Activated CD8-positive, alpha-beta T cell treated with anti-CD3 and anti-CD28 coated beads for 36 hours (primary cell): ENCODE measurements around the gene TNS1. TPM values are rescaled to one million over a fixed set of nuclear protein-coding genes. Genes with fewer than 3 reads are reported as not detected.

ENCODE experiments used
- ATAC-seq: fragments of 200-7000 bp; cut with Tn5 transposase; one replicate; pipeline ENCODE4 v1.10.0; 2021; ENCODE audit warnings: mild to moderate bottlenecking, moderate library complexity
- CTCF ChIA-PET: fragments of 350-600 bp; sonication (Branson Sonifier 250); formaldehyde crosslinking; loops from one replicate; lab custom pipeline; 2021; ENCODE audit warnings: antibody characterized with exemption; lab: Charles Lee
- POLR2A ChIA-PET: fragments of 350-600 bp; sonication (Branson Sonifier 250); formaldehyde crosslinking; loops from one replicate; lab custom pipeline; 2021; ENCODE audit warnings: antibody characterized with exemption; lab: Charles Lee
- DNase-seq: peaks from one replicate; pipeline ENCODE4 v3.0.0-alpha.2; 2020
- H3K27ac Mint-ChIP-seq: one replicate; pipeline ENCODE4 v1.8.0; 2021; ENCODE audit warnings: mild to moderate bottlenecking, mixed read lengths
- H3K27me3 Mint-ChIP-seq: one replicate; pipeline ENCODE4 v1.8.0; 2021; ENCODE audit warnings: mixed read lengths
- H3K36me3 Mint-ChIP-seq: one replicate; pipeline ENCODE4 v1.8.0; 2021; ENCODE audit warnings: low read depth, mixed read lengths
- H3K4me1 Mint-ChIP-seq: one replicate; pipeline ENCODE4 v1.8.0; 2021; ENCODE audit warnings: low read depth, mixed read lengths
- H3K4me3 Mint-ChIP-seq: one replicate; pipeline ENCODE4 v1.8.0; 2021; ENCODE audit warnings: mild to moderate bottlenecking, moderate library complexity, mixed read lengths
- H3K9me3 Mint-ChIP-seq: one replicate; pipeline ENCODE4 v1.8.0; 2021; ENCODE audit warnings: mixed read lengths
- CTCF ChIP-seq: fragments of 200-600 bp; IDR thresholded peaks from one replicate; pipeline ENCODE4 v1.8.0; 2022; ENCODE audit warnings: antibody characterized with exemption, mild to moderate bottlenecking
- intact Hi-C: fragments of 100-400 bp; cut with micrococcal nuclease; formaldehyde crosslinking; loops from one replicate; pipeline ENCODE4 v1.10.0; 2022
- total RNA-seq, 2 experiments: library from RNA; stranded (reverse); gene quantifications; one replicate each; pipeline ENCODE4 v1.2.3, GENCODE V29; 2021

The TNS1 gene
- total RNA-seq, 2 experiments from 2014 or later, result 1.8 to 2.0 TPM

- CTCF ChIA-PET, result interaction anchor here (1.0 to 2.1 kb wide), 3 partner anchors 24 to 71 kb away, joined by 4 to 5 read pairs (median 5); no protein-coding TSS in a partner anchor
- intact Hi-C loops, result no loop called here
- no peak for TF ChIP-seq CTCF
- DNase-seq (no peak), ATAC-seq (no peak)
- no peaks in the 10 kb centered on the region for H3K9me3 Mint-ChIP-seq
- H3K27ac Mint-ChIP-seq, result no peak overlapping the region
- no peaks in the 10 kb centered on the region for H3K27me3 Mint-ChIP-seq
- H3K36me3 Mint-ChIP-seq, result no peaks in the 10 kb centered on the region
- no peak overlapping the region for H3K4me3 Mint-ChIP-seq
- H3K4me1 Mint-ChIP-seq, result no peaks in the 10 kb centered on the region
- POLR2A ChIA-PET, result no interaction called here
Observed at GRCh38 chr2:217856871-217857270, 145.9 kb downstream of the TNS1 start.

- no peaks in the 10 kb centered on the region for H3K9me3 Mint-ChIP-seq
- H3K27ac Mint-ChIP-seq, result no peak overlapping the region
- no peaks in the 10 kb centered on the region for H3K36me3 Mint-ChIP-seq
- POLR2A ChIA-PET, result interaction anchor here (1.0 kb wide), 1 partner anchor 23 kb away, joined by 3 read pairs; no protein-coding TSS in a partner anchor
- no peak for ATAC-seq
- H3K4me1 Mint-ChIP-seq, result no peaks in the 10 kb centered on the region
- no peak overlapping the region for H3K4me3 Mint-ChIP-seq
- TF ChIP-seq CTCF, result no peak
- no peaks in the 10 kb centered on the region for H3K27me3 Mint-ChIP-seq
- no peak for DNase-seq
- CTCF ChIA-PET, result interaction anchor here (2.1 kb wide), 1 partner anchor 30 kb away, joined by 5 read pairs; no protein-coding TSS in a partner anchor
- intact Hi-C loops, result no loop called here
Observed at GRCh38 chr2:217856159-217856558, 146.6 kb downstream of the TNS1 start.

GRCh38 chr2:217854684-217855420 is 147.9 kb downstream of the TNS1 start:
- no peaks in the 10 kb centered on the region for H3K27me3 Mint-ChIP-seq
- no peaks in the 10 kb centered on the region for H3K36me3 Mint-ChIP-seq
- no peak for DNase-seq
- no peaks in the 10 kb centered on the region for H3K4me1 Mint-ChIP-seq
- no peak for ATAC-seq
- ChIA-PET POLR2A (interaction anchor here (1.0 kb wide), 1 partner anchor 21 kb away, joined by 3 read pairs; no protein-coding TSS in a partner anchor), CTCF (interaction anchor here (1.0 kb wide), 1 partner anchor 32 kb away, joined by 3 read pairs; no protein-coding TSS in a partner anchor)
- intact Hi-C loops, result no loop called here
- H3K9me3 Mint-ChIP-seq, result no peaks in the 10 kb centered on the region
- no peak overlapping the region for H3K4me3 Mint-ChIP-seq
- no peak for TF ChIP-seq CTCF
- no peak overlapping the region for H3K27ac Mint-ChIP-seq

- Mint-ChIP-seq H3K27me3 (no peaks in the 10 kb centered on the region), H3K4me3 (no peak overlapping the region), H3K9me3 (no peaks in the 10 kb centered on the region), H3K36me3 (no peaks in the 10 kb centered on the region), H3K27ac (no peak overlapping the region), H3K4me1 (no peaks in the 10 kb centered on the region)
- DNase-seq (no peak), ATAC-seq (no peak)
- intact Hi-C loops, result no loop called here
- no peak for TF ChIP-seq CTCF
- ChIA-PET CTCF (interaction anchor here (1.0 to 2.7 kb wide), 2 partner anchors 33 kb away, joined by 3 to 9 read pairs; no protein-coding TSS in a partner anchor), POLR2A (interaction anchor here (0.7 kb wide), 1 partner anchor 20 kb away, joined by 3 read pairs; no protein-coding TSS in a partner anchor)
Observed at GRCh38 chr2:217853961-217854360, 148.8 kb downstream of the TNS1 start.
